Fibroblast of villous mesenchyme (primary cell): ENCODE data around the gene RAPGEF6. TPM values are rescaled to one million over a fixed set of nuclear protein-coding genes. Genes with fewer than 3 reads are reported as not detected.

Source experiments
- DNase-seq: peaks from one replicate; pipeline ENCODE4 v3.0.0-alpha.2; 2010; ENCODE audit warnings: low read depth
- H3K4me3 ChIP-seq: 2 replicates; pipeline ENCODE4 v1.5.1; 2011; ENCODE audit warnings: low read depth, mild to moderate bottlenecking, low read length
- CTCF ChIP-seq: IDR thresholded peaks from 2 replicates; pipeline ENCODE4 v1.5.1; 2012; ENCODE audit warnings: low read depth, mild to moderate bottlenecking, low read length; ENCODE audit not compliant: insufficient read depth
- total RNA-seq: library from RNA; depleted of rRNA; stranded (reverse); fragments of >200 nt; gene quantifications from 2 replicates; pipeline ENCODE4 v1.2.3, GENCODE V29; 2012

Gene RAPGEF6
- total RNA-seq, 1 donor = 21.6 TPM

- no peak for DNase-seq
- TF ChIP-seq CTCF = no peak
- no peak overlapping the region for H3K4me3 ChIP-seq
Measured at GRCh38 chr5:131579917-131580671, 54.9 kb downstream of the RAPGEF6 start.

GRCh38 chr5:131575660-131576227 lies 59.3 kb downstream of the RAPGEF6 start:
- no peak for TF ChIP-seq CTCF
- no peak overlapping the region for H3K4me3 ChIP-seq
- no peak for DNase-seq

GRCh38 chr5:131571669-131572168 lies 63.3 kb downstream of the RAPGEF6 start:
- no peak for TF ChIP-seq CTCF
- DNase-seq = no peak
- no peak overlapping the region for H3K4me3 ChIP-seq

- H3K4me3 ChIP-seq = no peak overlapping the region
- TF ChIP-seq CTCF = no peak
- no peak for DNase-seq
Measured at GRCh38 chr5:131570757-131571156, 64.3 kb downstream of the RAPGEF6 start.

- H3K4me3 ChIP-seq = no peak overlapping the region
- no peak for DNase-seq
- TF ChIP-seq CTCF = no peak
Measured at GRCh38 chr5:131564229-131564652, 70.8 kb downstream of the RAPGEF6 start.

GRCh38 chr5:131563434-131564228 lies 71.4 kb downstream of the RAPGEF6 start:
- no peak overlapping the region for H3K4me3 ChIP-seq
- TF ChIP-seq CTCF = no peak
- no peak for DNase-seq
